Thyroid gland (tissue), 4 donors: Measurements from ENCODE around the gene AMN. TPM values are rescaled to one million over a fixed set of nuclear protein-coding genes. Genes with fewer than 3 reads are reported as not detected.

Experiments used
- DNase-seq, 2 donors: peaks; one replicate each; pipeline ENCODE4 v3.0.0-alpha.2; 2019
- H3K27ac ChIP-seq, 3 donors: fragments of 200-600 bp; sonication (generic); 1 replicate in 2 of 3; 2 replicates in 1 of 3; pipeline ENCODE4 v1.5.1; 2016 to 2019; ENCODE audit warnings: mild to moderate bottlenecking in 1 of 3, moderate library complexity in 1 of 3
- H3K27me3 ChIP-seq: fragments of 200-600 bp; sonication (generic); one replicate; pipeline ENCODE4 v1.5.1; 2019
- H3K36me3 ChIP-seq, 2 donors: fragments of 200-600 bp; sonication (generic); one replicate each; pipeline ENCODE4 v1.5.1; 2016 to 2019
- H3K4me1 ChIP-seq, 2 donors: fragments of 200-600 bp; sonication (generic); one replicate each; pipeline ENCODE4 v1.5.1; 2017 to 2019
- H3K4me3 ChIP-seq, 3 donors: fragments of 200-600 bp; sonication (generic); replicated peaks in 1 of 3; 1 replicate in 2 of 3; 2 replicates in 1 of 3; pipeline ENCODE4 v1.5.1; 2016; ENCODE audit warnings: mild to moderate bottlenecking in 1 of 3
- H3K9me3 ChIP-seq: fragments of 200-600 bp; sonication (generic); one replicate; pipeline ENCODE4 v1.5.1; 2017
- CTCF ChIP-seq, 6 experiments: fragments of 200-600 bp in 3 of 6; fragments of 450-650 bp in 3 of 6; sonication (generic) in 3 of 6; IDR thresholded peaks; one replicate each; pipeline ENCODE4 v1.5.1; 2016 to 2019; ENCODE audit warnings: antibody characterized with exemption in 6 of 6, mild to moderate bottlenecking in 2 of 6, inconsistent platforms in 1 of 6, moderate library complexity in 1 of 6
- POLR2A ChIP-seq, 2 donors: fragments of 450-650 bp; IDR thresholded peaks; one replicate each; pipeline ENCODE4 v1.6.1; 2017; ENCODE audit warnings: antibody characterized with exemption in 2 of 2, mild to moderate bottlenecking in 2 of 2, moderate library complexity in 1 of 2
- WGBS, 2 donors: methylation state at CpG; one replicate each; pipeline ENCODE4 v1.1.5; 2017; 5-methylcytosine and 5-hydroxymethylcytosine counted together
- intact Hi-C: fragments of 100-400 bp; cut with DNase I; formaldehyde crosslinking; loops from one replicate; pipeline ENCODE4 v1.15.1; 2023
- total RNA-seq, 4 donors: library from RNA; depleted of rRNA; stranded (reverse); fragments of >200 nt; gene quantifications; one replicate each; pipeline ENCODE4 v1.2.3, GENCODE V29; 2016

The AMN gene
- total RNA-seq, 4 donors from 2014 or later: 1.3 to 18.8 (median 3.3) TPM

DNA sequence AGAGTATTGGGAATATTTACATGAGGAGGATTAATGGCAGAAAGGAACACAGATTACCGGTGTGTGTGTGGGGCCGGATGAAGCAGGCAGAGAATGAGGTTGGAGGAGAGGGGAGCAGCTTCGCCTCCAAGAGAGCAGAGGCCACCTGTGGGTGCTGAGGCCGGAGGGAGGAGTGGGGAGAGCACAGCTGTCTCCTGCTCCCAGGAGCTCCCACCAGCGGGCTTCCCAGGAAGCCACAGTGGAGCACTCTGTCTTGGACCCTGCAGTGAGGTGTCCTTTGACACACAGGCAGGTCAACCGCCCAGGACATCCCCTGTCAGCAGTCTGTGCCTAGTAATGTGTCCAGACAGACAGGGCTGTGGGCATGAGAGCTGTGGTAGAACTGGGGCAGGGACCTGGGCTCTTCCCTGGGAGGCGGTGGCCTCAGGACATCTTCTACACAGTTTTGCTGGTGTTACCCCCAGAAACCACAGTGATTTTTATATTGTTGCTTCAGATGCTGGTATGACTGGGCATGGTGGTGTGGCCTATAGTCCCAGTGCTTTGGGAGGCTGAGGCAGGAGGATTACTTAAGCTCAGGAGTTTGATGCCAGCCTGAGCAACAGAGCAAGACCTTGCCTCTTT lies 18.5 kb upstream of the AMN start:
- H3K27me3 ChIP-seq: no peaks in the 10 kb centered on the region
- WGBS, 2 donors: 95 to 99% methylated on average over 6 to 7 of the region's 7 CpGs
- H3K4me1 ChIP-seq: peaks cover 42 to 57% of the 10 kb centered on the region in 2 donors
- TF ChIP-seq CTCF (IDR thresholded peaks at IDR 0.05) (no peak), POLR2A (IDR thresholded peaks at IDR 0.05) (no peak)
- no peak for DNase-seq
- H3K27ac ChIP-seq: peak overlapping the region in 1 of 3 donors; percentile 67
- intact Hi-C loops: no loop called here
- peaks cover 0 to 6% of the 10 kb centered on the region in 2 donors for H3K36me3 ChIP-seq
- H3K9me3 ChIP-seq: no peaks in the 10 kb centered on the region
- no peak overlapping the region for H3K4me3 ChIP-seq

- 96% methylated on average over 38 of the region's 38 CpGs for WGBS, 2 donors
- no peak for TF ChIP-seq POLR2A (IDR thresholded peaks at IDR 0.05)
- TF ChIP-seq CTCF (IDR thresholded peaks at IDR 0.05): no peak
- no peak for DNase-seq
- Histone ChIP-seq H3K36me3 (peaks cover 0 to 6% of the 10 kb centered on the region in 2 donors), H3K9me3 (no peaks in the 10 kb centered on the region), H3K27ac (no peak overlapping the region), H3K4me1 (peaks cover 36 to 53% of the 10 kb centered on the region in 2 donors), H3K4me3 (no peak overlapping the region), H3K27me3 (no peaks in the 10 kb centered on the region)
- intact Hi-C loops: no loop called here
These were observed 17.1 kb upstream of the AMN start for GRCh38 chr14:102905116-102906108.

GRCh38 chr14:102906616-102907302 lies 15.7 kb upstream of the AMN start:
- 97% methylated on average over 21 to 26 of the region's 30 CpGs for WGBS, 2 donors
- Histone ChIP-seq H3K4me1 (peaks cover 23 to 40% of the 10 kb centered on the region in 2 donors), H3K27ac (no peak overlapping the region), H3K4me3 (no peak overlapping the region), H3K27me3 (no peaks in the 10 kb centered on the region), H3K36me3 (peaks cover 0 to 6% of the 10 kb centered on the region in 2 donors), H3K9me3 (no peaks in the 10 kb centered on the region)
- DNase-seq: no peak
- no peak for TF ChIP-seq POLR2A (IDR thresholded peaks at IDR 0.05)
- no peak for TF ChIP-seq CTCF (IDR thresholded peaks at IDR 0.05)
- intact Hi-C loops: no loop called here

DNA sequence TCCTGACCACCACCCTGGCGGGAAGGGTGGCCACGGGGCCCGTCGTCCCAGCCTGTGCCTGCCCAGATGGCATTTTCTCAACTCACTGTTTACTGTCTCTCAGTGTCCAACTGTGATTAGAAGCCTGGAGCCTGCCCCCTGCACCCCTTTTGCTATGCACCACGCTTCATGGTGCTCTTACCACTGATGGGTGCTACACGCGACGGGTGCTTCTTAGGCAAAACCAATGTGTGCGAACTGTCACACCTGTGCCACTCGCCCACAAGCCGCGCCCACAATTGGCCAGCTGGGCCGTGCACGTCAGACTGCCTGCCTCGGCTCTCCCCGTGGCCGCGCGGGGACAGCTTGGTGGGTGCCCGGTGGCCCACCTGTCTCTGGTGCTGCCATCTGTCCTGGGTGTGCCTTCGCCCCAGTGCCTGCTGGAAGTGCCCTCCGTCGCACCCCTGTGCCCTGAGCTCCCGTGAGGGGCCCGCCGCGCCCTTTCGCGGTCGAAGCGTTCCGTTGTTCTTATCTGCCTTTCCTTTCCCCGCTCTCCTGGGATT lies 15.1 kb upstream of the AMN start:
- WGBS, 2 donors: 96 to 98% methylated on average over 23 to 29 of the region's 33 CpGs
- H3K4me1 ChIP-seq: peaks cover 22 to 34% of the 10 kb centered on the region in 2 donors
- no peaks in the 10 kb centered on the region for H3K27me3 ChIP-seq
- intact Hi-C loops: no loop called here
- no peak overlapping the region for H3K27ac ChIP-seq
- no peaks in the 10 kb centered on the region for H3K9me3 ChIP-seq
- peaks cover 0 to 6% of the 10 kb centered on the region in 2 donors for H3K36me3 ChIP-seq
- no peak for TF ChIP-seq CTCF (IDR thresholded peaks at IDR 0.05)
- DNase-seq: no peak
- no peak overlapping the region for H3K4me3 ChIP-seq
